ENCODE results near the gene GNG14. TPM values are rescaled to one million over a fixed set of nuclear protein-coding genes. Genes with fewer than 3 reads are reported as not detected.

The GNG14 gene
- total and polyA plus RNA-seq, 2 donors (not counting 3 experiments of a cell fraction or from before 2014, with no cell fraction given) = not detected

- dilution Hi-C loops (cut with MboI; ENCODE audit: extremely low pct_ligation_motif_present, low sequenced_read_pairs) (no loop called here), intact Hi-C loops (cut with micrococcal nuclease) (no loop called here)
- CTCF ChIA-PET = interaction anchor here (1.2 to 2.0 kb wide), 2 partner anchors 33 to 35 kb away, joined by 3 to 20 read pairs; no protein-coding TSS in a partner anchor
Observed at GRCh38 chr19:12638611-12639182, 49.1 kb upstream of the GNG14 start.

More at GRCh38 chr19:12638611-12639182, 49.1 kb upstream of the GNG14 start:
- H4K20me1 ChIP-seq (replicated peaks; ENCODE audit: control insufficient read depth, extremely low read depth, insufficient read depth, low read length) = no peaks in the 10 kb centered on the region
- FAIRE-seq (no peak), DNase-seq (ENCODE audit: low read depth, low spot score) (no peak)
- POLR2A ChIA-PET = no interaction called here
- H3K4me1 ChIP-seq (ENCODE audit: control insufficient read depth, extremely low read depth, insufficient read depth, low read length) = no peaks in the 10 kb centered on the region
- BruUV-seq (replicated peaks) = no TSS peak
- no peaks in the 10 kb centered on the region for H3K9me1 ChIP-seq (replicated peaks; ENCODE audit: control insufficient read depth, extremely low read depth, insufficient read depth, low read length)
- TF ChIP-seq POLR2AphosphoS5 (IDR thresholded peaks at IDR 0.05; ENCODE audit: insufficient read depth, low read depth, low read length) (no peak), FOS (IDR thresholded peaks at IDR 0.05; ENCODE audit: borderline replicate concordance, insufficient read depth, low read length) (no peak), POLR2A (IDR thresholded peaks at IDR 0.05; ENCODE audit: low read depth, low read length) (no peak), GATA2 (IDR thresholded peaks at IDR 0.05; ENCODE audit: insufficient read depth, insufficient read length, low read depth, low read length) (no peak), MAX (IDR thresholded peaks at IDR 0.05; ENCODE audit: insufficient read depth, insufficient read length) (no peak), CTCF (IDR thresholded peaks at IDR 0.05; ENCODE audit: extremely low read depth in 1 of 2, insufficient read depth in 1 of 2, low read depth in 1 of 2, low read length in 2 of 2) (no peak), MYC (IDR thresholded peaks at IDR 0.05; ENCODE audit: low read depth, low read length) (no peak), JUN (IDR thresholded peaks at IDR 0.05; ENCODE audit: borderline replicate concordance, insufficient read depth, insufficient read length, low read depth) (no peak), EZH2 (IDR thresholded peaks at IDR 0.05; ENCODE audit: borderline replicate concordance, low read depth, low read length, severe bottlenecking) (no peak)
- no peaks in the 10 kb centered on the region for H3K27me3 ChIP-seq (ENCODE audit: control insufficient read depth in 2 of 2, insufficient read depth in 2 of 2, low read length in 2 of 2)
- H3K79me2 ChIP-seq (ENCODE audit: control insufficient read depth, insufficient read depth, low read length) = no peaks in the 10 kb centered on the region
- H3K4me2 ChIP-seq (ENCODE audit: insufficient read depth, low read length) = no peak overlapping the region
- H3K36me3 ChIP-seq (ENCODE audit: control insufficient read depth in 2 of 2, extremely low read depth in 1 of 2, insufficient read depth in 2 of 2, low read length in 2 of 2) = no peaks in the 10 kb centered on the region
- no peak overlapping the region for H3K4me3 ChIP-seq (replicated peaks in 1 of 3; ENCODE audit: insufficient read depth in 1 of 3, low read depth in 1 of 3, low read length in 3 of 3)
- no peak overlapping the region for H2AFZ ChIP-seq (ENCODE audit: low read depth, low read length)
- no peak overlapping the region for H3K27ac ChIP-seq (ENCODE audit: insufficient read depth, low read depth, low read length)
- no peaks in the 10 kb centered on the region for H3K9me3 ChIP-seq (replicated peaks; ENCODE audit: control insufficient read depth, insufficient read depth, low read length)
- H3K9ac ChIP-seq (replicated peaks; ENCODE audit: extremely low read depth, insufficient read depth, low read length) = no peak overlapping the region

All from endothelial cell of umbilical vein (primary cell).